Type B pancreatic cell (in vitro differentiated cells): Measurements from ENCODE around the gene DNAH7. TPM values are rescaled to one million over a fixed set of nuclear protein-coding genes. Genes with fewer than 3 reads are reported as not detected.

Source experiments
- DNase-seq: peaks from one replicate; pipeline ENCODE4 v3.0.0; 2021; ENCODE audit warnings: mixed read lengths; ENCODE audit not compliant: unreplicated experiment; ENCODE audit errors: extremely low spot score
- H3K27ac Mint-ChIP-seq: 2 replicates; pipeline ENCODE4 v1.8.0; 2021; ENCODE audit warnings: mild to moderate bottlenecking, mixed read lengths
- H3K27me3 Mint-ChIP-seq: 2 replicates; pipeline ENCODE4 v1.8.0; 2021; ENCODE audit warnings: mixed read lengths
- H3K36me3 Mint-ChIP-seq: 2 replicates; pipeline ENCODE4 v1.8.0; 2021; ENCODE audit warnings: mixed read lengths
- H3K4me1 Mint-ChIP-seq: one replicate; pipeline ENCODE4 v1.8.0; 2021; ENCODE audit warnings: mixed read lengths; ENCODE audit not compliant: unreplicated experiment
- H3K4me3 Mint-ChIP-seq: 2 replicates; pipeline ENCODE4 v1.8.0; 2021; ENCODE audit warnings: mild to moderate bottlenecking, mixed read lengths
- H3K9me3 Mint-ChIP-seq: 2 replicates; pipeline ENCODE4 v1.8.0; 2021; ENCODE audit warnings: mixed read lengths
- total RNA-seq: library from RNA; stranded (reverse); gene quantifications from 2 replicates; pipeline ENCODE4 v1.2.1, GENCODE V29; 2021; ENCODE audit warnings: low replicate concordance
- TF ChIP-seq, protein P1 (sequence below): fragments of 200-600 bp; sonication (generic); conservative IDR thresholded peaks from 2 replicates; pipeline ENCODE4 v1.5.0; 2021; ENCODE audit warnings: antibody characterized with exemption, mild to moderate bottlenecking

The DNAH7 gene
- total RNA-seq, 1 donor from 2014 or later: 7.5 TPM

- TF ChIP-seq, protein P1, sequence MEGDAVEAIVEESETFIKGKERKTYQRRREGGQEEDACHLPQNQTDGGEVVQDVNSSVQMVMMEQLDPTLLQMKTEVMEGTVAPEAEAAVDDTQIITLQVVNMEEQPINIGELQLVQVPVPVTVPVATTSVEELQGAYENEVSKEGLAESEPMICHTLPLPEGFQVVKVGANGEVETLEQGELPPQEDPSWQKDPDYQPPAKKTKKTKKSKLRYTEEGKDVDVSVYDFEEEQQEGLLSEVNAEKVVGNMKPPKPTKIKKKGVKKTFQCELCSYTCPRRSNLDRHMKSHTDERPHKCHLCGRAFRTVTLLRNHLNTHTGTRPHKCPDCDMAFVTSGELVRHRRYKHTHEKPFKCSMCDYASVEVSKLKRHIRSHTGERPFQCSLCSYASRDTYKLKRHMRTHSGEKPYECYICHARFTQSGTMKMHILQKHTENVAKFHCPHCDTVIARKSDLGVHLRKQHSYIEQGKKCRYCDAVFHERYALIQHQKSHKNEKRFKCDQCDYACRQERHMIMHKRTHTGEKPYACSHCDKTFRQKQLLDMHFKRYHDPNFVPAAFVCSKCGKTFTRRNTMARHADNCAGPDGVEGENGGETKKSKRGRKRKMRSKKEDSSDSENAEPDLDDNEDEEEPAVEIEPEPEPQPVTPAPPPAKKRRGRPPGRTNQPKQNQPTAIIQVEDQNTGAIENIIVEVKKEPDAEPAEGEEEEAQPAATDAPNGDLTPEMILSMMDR: no peak
- no peak overlapping the region for H3K4me3 Mint-ChIP-seq
- H3K27me3 Mint-ChIP-seq: peaks cover 3% of the 10 kb centered on the region
- no peaks in the 10 kb centered on the region for H3K36me3 Mint-ChIP-seq
- no peaks in the 10 kb centered on the region for H3K9me3 Mint-ChIP-seq
- H3K27ac Mint-ChIP-seq: no peak overlapping the region
- H3K4me1 Mint-ChIP-seq: no peaks in the 10 kb centered on the region
- DNase-seq: no peak
These were observed 18.1 kb upstream of the DNAH7 start for GRCh38 chr2:196086517-196087368.

GRCh38 chr2:196083601-196084000 lies 15.0 kb upstream of the DNAH7 start:
- no peak overlapping the region for H3K27ac Mint-ChIP-seq
- no peaks in the 10 kb centered on the region for H3K27me3 Mint-ChIP-seq
- no peaks in the 10 kb centered on the region for H3K4me1 Mint-ChIP-seq
- no peak overlapping the region for H3K4me3 Mint-ChIP-seq
- H3K36me3 Mint-ChIP-seq: no peaks in the 10 kb centered on the region
- DNase-seq: no peak
- H3K9me3 Mint-ChIP-seq: no peaks in the 10 kb centered on the region
- TF ChIP-seq, protein P1: no peak

DNA sequence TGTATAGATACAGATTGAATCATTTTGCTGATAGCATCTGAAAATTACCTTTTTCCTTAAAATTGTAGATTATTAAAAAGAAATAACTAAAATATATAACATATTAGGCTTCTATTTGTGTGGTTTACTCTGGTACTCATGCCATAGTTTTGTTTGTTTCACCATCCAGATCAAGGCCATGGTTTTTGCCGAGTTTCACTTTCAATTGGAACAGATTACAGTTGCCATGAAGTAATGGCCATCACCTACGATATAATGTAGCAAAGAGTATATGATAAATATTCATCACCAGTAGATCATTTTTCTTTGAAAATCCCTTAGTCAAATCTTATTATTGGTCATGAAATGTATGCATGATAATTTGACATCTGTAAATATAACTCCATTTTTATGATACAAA lies 11.9 kb upstream of the DNAH7 start:
- TF ChIP-seq, protein P1: no peak
- no peak overlapping the region for H3K4me3 Mint-ChIP-seq
- peaks cover 5% of the 10 kb centered on the region for H3K4me1 Mint-ChIP-seq
- no peaks in the 10 kb centered on the region for H3K36me3 Mint-ChIP-seq
- H3K27ac Mint-ChIP-seq: no peak overlapping the region
- DNase-seq: no peak
- no peaks in the 10 kb centered on the region for H3K27me3 Mint-ChIP-seq
- H3K9me3 Mint-ChIP-seq: no peaks in the 10 kb centered on the region

GRCh38 chr2:196079052-196079451 lies 10.4 kb upstream of the DNAH7 start:
- no peak overlapping the region for H3K4me3 Mint-ChIP-seq
- no peak for DNase-seq
- TF ChIP-seq, protein P1: no peak
- H3K9me3 Mint-ChIP-seq: no peaks in the 10 kb centered on the region
- no peaks in the 10 kb centered on the region for H3K36me3 Mint-ChIP-seq
- no peak overlapping the region for H3K27ac Mint-ChIP-seq
- H3K27me3 Mint-ChIP-seq: no peaks in the 10 kb centered on the region
- H3K4me1 Mint-ChIP-seq: peaks cover 5% of the 10 kb centered on the region

GRCh38 chr2:196077821-196078220 lies 9.2 kb upstream of the DNAH7 start:
- DNase-seq: no peak
- Mint-ChIP-seq H3K27ac (no peak overlapping the region), H3K27me3 (no peaks in the 10 kb centered on the region), H3K36me3 (no peaks in the 10 kb centered on the region), H3K9me3 (no peaks in the 10 kb centered on the region), H3K4me1 (peaks cover 5% of the 10 kb centered on the region), H3K4me3 (no peak overlapping the region)
- TF ChIP-seq, protein P1: no peak
